IPS DF 6.9 (cell line): ENCODE data around the gene DUSP28.

Experiments used
- DNase-seq: peaks from one replicate; pipeline ENCODE4 v3.0.0-alpha.2; 2013; ENCODE audit warnings: low read depth, low spot score
- H3K27ac ChIP-seq: one replicate; pipeline ENCODE4 v1.5.1; 2013; ENCODE audit warnings: low read length, control low read depth
- H3K27me3 ChIP-seq: 2 replicates; pipeline ENCODE4 v1.6.1; 2013; ENCODE audit warnings: mild to moderate bottlenecking, low read length; ENCODE audit not compliant: control insufficient read depth, insufficient read depth
- H3K36me3 ChIP-seq: 2 replicates; pipeline ENCODE4 v1.6.1; 2013; ENCODE audit warnings: low read length; ENCODE audit not compliant: control insufficient read depth, insufficient read depth
- H3K4me1 ChIP-seq: 2 replicates; pipeline ENCODE4 v1.6.1; 2013; ENCODE audit warnings: low read length; ENCODE audit not compliant: control insufficient read depth, insufficient read depth
- H3K4me3 ChIP-seq: 2 replicates; pipeline ENCODE4 v1.5.1; 2013; ENCODE audit warnings: mild to moderate bottlenecking, low read length
- H3K9me3 ChIP-seq: 2 replicates; pipeline ENCODE4 v1.6.1; 2013; ENCODE audit warnings: low read length, inconsistent platforms; ENCODE audit not compliant: control insufficient read depth, insufficient read depth
- WGBS: extraction: QIAGEN DNeasy Blood & Tissue Kit; methylation state at CpG from one replicate; pipeline ENCODE4 v1.1.7; 2013; ENCODE audit warnings: mixed read lengths, missing lambda C conversion rate; ENCODE audit not compliant: insufficient read length, insufficient coverage; 5-methylcytosine and 5-hydroxymethylcytosine counted together

The DUSP28 gene

GRCh38 chr2:240573516-240574385 lies 13.6 kb downstream of the DUSP28 start:
- DNase-seq: no peak
- H3K9me3 ChIP-seq: no peaks in the 10 kb centered on the region
- no peaks in the 10 kb centered on the region for H3K36me3 ChIP-seq
- no peak overlapping the region for H3K4me3 ChIP-seq
- WGBS: no CpG with 5 or more reads among the region's 37 CpGs
- H3K27me3 ChIP-seq: peaks cover 7% of the 10 kb centered on the region
- H3K4me1 ChIP-seq: peaks cover 2% of the 10 kb centered on the region
- no peak overlapping the region for H3K27ac ChIP-seq

GRCh38 chr2:240574386-240575100 lies 14.4 kb downstream of the DUSP28 start:
- no peak overlapping the region for H3K27ac ChIP-seq
- H3K27me3 ChIP-seq: peaks cover 2% of the 10 kb centered on the region
- H3K4me3 ChIP-seq: no peak overlapping the region
- peaks cover 1% of the 10 kb centered on the region; the same call in 1 of the 2 replicates for H3K4me1 ChIP-seq
- DNase-seq: no peak
- WGBS: no CpG with 5 or more reads among the region's 21 CpGs
- no peaks in the 10 kb centered on the region for H3K36me3 ChIP-seq
- H3K9me3 ChIP-seq: no peaks in the 10 kb centered on the region

GRCh38 chr2:240575101-240575965 lies 15.2 kb downstream of the DUSP28 start:
- H3K27ac ChIP-seq: no peak overlapping the region
- no CpG with 5 or more reads among the region's 23 CpGs for WGBS
- no peaks in the 10 kb centered on the region for H3K36me3 ChIP-seq
- H3K4me3 ChIP-seq: no peak overlapping the region
- DNase-seq: no peak
- no peaks in the 10 kb centered on the region for H3K9me3 ChIP-seq
- H3K4me1 ChIP-seq: peaks cover 2% of the 10 kb centered on the region; the same call in 1 of the 2 replicates
- H3K27me3 ChIP-seq: no peaks in the 10 kb centered on the region

- no peaks in the 10 kb centered on the region for H3K27me3 ChIP-seq
- no peaks in the 10 kb centered on the region for H3K9me3 ChIP-seq
- H3K36me3 ChIP-seq: no peaks in the 10 kb centered on the region
- no peak for DNase-seq
- no peak overlapping the region for H3K4me3 ChIP-seq
- peaks cover 2% of the 10 kb centered on the region; the same call in 1 of the 2 replicates for H3K4me1 ChIP-seq
- WGBS: no CpG with 5 or more reads among the region's 6 CpGs
- no peak overlapping the region for H3K27ac ChIP-seq
Observed at GRCh38 chr2:240576036-240576435, 15.9 kb downstream of the DUSP28 start.

GRCh38 chr2:240576436-240577205 lies 16.5 kb downstream of the DUSP28 start:
- Histone ChIP-seq H3K36me3 (no peaks in the 10 kb centered on the region), H3K4me1 (peaks cover 2% of the 10 kb centered on the region; the same call in 1 of the 2 replicates), H3K27ac (no peak overlapping the region), H3K4me3 (no peak overlapping the region), H3K27me3 (no peaks in the 10 kb centered on the region), H3K9me3 (no peaks in the 10 kb centered on the region)
- DNase-seq: no peak
- no CpG with 5 or more reads among the region's 32 CpGs for WGBS

- no peaks in the 10 kb centered on the region for H3K9me3 ChIP-seq
- H3K36me3 ChIP-seq: no peaks in the 10 kb centered on the region
- peaks cover 2% of the 10 kb centered on the region; the same call in 1 of the 2 replicates for H3K4me1 ChIP-seq
- no peak overlapping the region for H3K27ac ChIP-seq
- H3K27me3 ChIP-seq: no peaks in the 10 kb centered on the region
- DNase-seq: no peak
- H3K4me3 ChIP-seq: no peak overlapping the region; the same call in 1 of the 2 replicates
- WGBS: no CpG with 5 or more reads among the region's 26 CpGs
Observed at GRCh38 chr2:240577281-240578109, 17.3 kb downstream of the DUSP28 start.

GRCh38 chr2:240578110-240578450 lies 17.9 kb downstream of the DUSP28 start:
- Histone ChIP-seq H3K4me3 (no peak overlapping the region), H3K27me3 (no peaks in the 10 kb centered on the region), H3K4me1 (peaks cover 2% of the 10 kb centered on the region; the same call in 1 of the 2 replicates), H3K36me3 (no peaks in the 10 kb centered on the region), H3K27ac (no peak overlapping the region), H3K9me3 (no peaks in the 10 kb centered on the region)
- no peak for DNase-seq
- no CpG with 5 or more reads among the region's 9 CpGs for WGBS

GRCh38 chr2:240578488-240578887 lies 18.3 kb downstream of the DUSP28 start:
- H3K4me3 ChIP-seq: no peak overlapping the region
- peaks cover 2% of the 10 kb centered on the region; the same call in 1 of the 2 replicates for H3K4me1 ChIP-seq
- no peaks in the 10 kb centered on the region for H3K9me3 ChIP-seq
- whole genome bisulfite sequencing: no CpG with 5 or more reads among the region's 8 CpGs
- H3K27me3 ChIP-seq: no peaks in the 10 kb centered on the region
- H3K36me3 ChIP-seq: no peaks in the 10 kb centered on the region
- DNase-seq: no peak
- H3K27ac ChIP-seq: no peak overlapping the region

- Histone ChIP-seq H3K4me3 (no peak overlapping the region), H3K4me1 (peaks cover 2% of the 10 kb centered on the region; the same call in 1 of the 2 replicates), H3K27ac (no peak overlapping the region), H3K27me3 (no peaks in the 10 kb centered on the region), H3K36me3 (no peaks in the 10 kb centered on the region), H3K9me3 (no peaks in the 10 kb centered on the region)
- DNase-seq: no peak
- no CpG with 5 or more reads among the region's 12 CpGs for WGBS
Observed at GRCh38 chr2:240579071-240579762, 19.1 kb downstream of the DUSP28 start.
